ENCODE measurements around the gene MATN1.

Gene MATN1

GRCh38 chr1:30680429-30680828 is 43.0 kb downstream of the MATN1 start:
- TF ChIP-seq, protein P1, sequence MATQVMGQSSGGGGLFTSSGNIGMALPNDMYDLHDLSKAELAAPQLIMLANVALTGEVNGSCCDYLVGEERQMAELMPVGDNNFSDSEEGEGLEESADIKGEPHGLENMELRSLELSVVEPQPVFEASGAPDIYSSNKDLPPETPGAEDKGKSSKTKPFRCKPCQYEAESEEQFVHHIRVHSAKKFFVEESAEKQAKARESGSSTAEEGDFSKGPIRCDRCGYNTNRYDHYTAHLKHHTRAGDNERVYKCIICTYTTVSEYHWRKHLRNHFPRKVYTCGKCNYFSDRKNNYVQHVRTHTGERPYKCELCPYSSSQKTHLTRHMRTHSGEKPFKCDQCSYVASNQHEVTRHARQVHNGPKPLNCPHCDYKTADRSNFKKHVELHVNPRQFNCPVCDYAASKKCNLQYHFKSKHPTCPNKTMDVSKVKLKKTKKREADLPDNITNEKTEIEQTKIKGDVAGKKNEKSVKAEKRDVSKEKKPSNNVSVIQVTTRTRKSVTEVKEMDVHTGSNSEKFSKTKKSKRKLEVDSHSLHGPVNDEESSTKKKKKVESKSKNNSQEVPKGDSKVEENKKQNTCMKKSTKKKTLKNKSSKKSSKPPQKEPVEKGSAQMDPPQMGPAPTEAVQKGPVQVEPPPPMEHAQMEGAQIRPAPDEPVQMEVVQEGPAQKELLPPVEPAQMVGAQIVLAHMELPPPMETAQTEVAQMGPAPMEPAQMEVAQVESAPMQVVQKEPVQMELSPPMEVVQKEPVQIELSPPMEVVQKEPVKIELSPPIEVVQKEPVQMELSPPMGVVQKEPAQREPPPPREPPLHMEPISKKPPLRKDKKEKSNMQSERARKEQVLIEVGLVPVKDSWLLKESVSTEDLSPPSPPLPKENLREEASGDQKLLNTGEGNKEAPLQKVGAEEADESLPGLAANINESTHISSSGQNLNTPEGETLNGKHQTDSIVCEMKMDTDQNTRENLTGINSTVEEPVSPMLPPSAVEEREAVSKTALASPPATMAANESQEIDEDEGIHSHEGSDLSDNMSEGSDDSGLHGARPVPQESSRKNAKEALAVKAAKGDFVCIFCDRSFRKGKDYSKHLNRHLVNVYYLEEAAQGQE (IDR thresholded peaks at IDR 0.05; ENCODE audit: insufficient replicate concordance, low read depth), result no peak
- TF ChIP-seq SPI1 (IDR thresholded peaks at IDR 0.05; ENCODE audit: borderline replicate concordance, low read depth), result no peak
- no peak for TF ChIP-seq GABPA (IDR thresholded peaks at IDR 0.05; ENCODE audit: low read depth)
- TF ChIP-seq CTCF (IDR thresholded peaks at IDR 0.05; ENCODE audit: insufficient read depth, low read length), result no peak
- TF ChIP-seq POLR2AphosphoS5 (IDR thresholded peaks at IDR 0.05; ENCODE audit: low read depth), result no peak
- Histone ChIP-seq H3K27me3 (ENCODE audit: insufficient read depth, poor library complexity, severe bottlenecking) (peaks cover 9% of the 10 kb centered on the region), H3K4me3 (replicated peaks; ENCODE audit: insufficient read depth, low read length) (no peak overlapping the region), H3K27ac (replicated peaks) (no peak overlapping the region)
- DNase-seq (ENCODE audit: low read depth in 1 of 2, low spot score in 1 of 2), result no peak

DNA sequence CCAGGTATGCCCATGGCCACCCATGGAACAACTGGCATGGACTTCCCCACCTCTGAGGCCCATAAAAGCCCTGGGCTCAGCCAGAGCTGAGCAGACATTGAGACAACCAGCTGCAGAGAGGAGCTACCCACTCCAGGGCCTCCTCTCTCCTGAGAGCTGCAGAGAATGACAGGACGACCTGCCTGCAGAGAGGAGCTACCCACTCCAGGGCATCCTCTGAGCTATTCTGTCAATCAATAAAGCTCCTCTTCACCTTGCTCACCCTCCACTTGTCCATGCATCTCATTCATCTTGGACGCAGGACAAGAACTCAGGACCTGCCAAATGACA is 43.4 kb downstream of the MATN1 start:
- Histone ChIP-seq H3K27me3 (ENCODE audit: insufficient read depth, poor library complexity, severe bottlenecking) (peaks cover 8% of the 10 kb centered on the region), H3K4me3 (replicated peaks; ENCODE audit: insufficient read depth, low read length) (no peak overlapping the region), H3K27ac (replicated peaks) (no peak overlapping the region)
- TF ChIP-seq CTCF (IDR thresholded peaks at IDR 0.05; ENCODE audit: insufficient read depth, low read length) (no peak), GABPA (IDR thresholded peaks at IDR 0.05; ENCODE audit: low read depth) (no peak), POLR2AphosphoS5 (IDR thresholded peaks at IDR 0.05; ENCODE audit: low read depth) (no peak), SPI1 (IDR thresholded peaks at IDR 0.05; ENCODE audit: borderline replicate concordance, low read depth) (no peak)
- TF ChIP-seq, protein P1 (IDR thresholded peaks at IDR 0.05; ENCODE audit: insufficient replicate concordance, low read depth), result no peak
- no peak for DNase-seq (ENCODE audit: low read depth in 1 of 2, low spot score in 1 of 2)

DNA sequence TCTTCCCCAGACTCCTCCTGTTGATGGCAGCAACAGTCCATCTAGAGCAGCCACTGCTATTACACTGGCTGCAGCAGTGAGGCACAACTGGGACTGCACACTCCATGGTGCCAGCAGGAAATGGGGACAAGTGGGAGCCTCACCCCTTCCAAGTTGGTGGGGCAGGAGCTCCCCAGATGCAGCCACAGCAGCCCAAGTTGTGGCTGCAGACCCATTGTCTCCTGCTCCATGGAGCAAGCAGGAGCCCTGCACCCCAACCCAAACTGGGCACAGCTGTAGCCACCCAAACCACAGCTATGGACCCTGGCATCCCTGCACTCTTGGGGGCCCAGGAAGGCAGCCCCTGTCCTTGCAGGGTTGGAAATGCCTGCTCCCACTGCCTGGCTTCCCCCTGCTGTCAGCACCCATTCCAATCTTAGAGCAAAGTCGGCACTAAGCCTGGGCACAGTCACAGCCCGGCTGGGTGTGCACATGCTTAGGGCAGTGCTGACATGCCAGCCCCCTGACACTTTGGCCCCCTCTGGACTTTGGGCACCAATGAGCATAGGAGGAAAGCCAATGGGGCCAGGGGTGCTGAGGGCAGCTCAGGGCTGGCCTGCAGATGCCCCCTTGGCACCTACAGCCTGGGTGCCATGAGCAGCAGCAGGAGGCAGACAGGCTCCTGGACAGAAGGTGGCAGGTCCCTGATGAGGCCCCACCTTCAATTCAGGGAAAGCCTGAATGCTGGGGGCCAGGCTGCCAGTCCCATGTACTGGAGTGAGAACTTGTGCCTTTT is 44.0 kb downstream of the MATN1 start:
- no peak for DNase-seq (ENCODE audit: low read depth in 1 of 2, low spot score in 1 of 2)
- Histone ChIP-seq H3K27me3 (ENCODE audit: insufficient read depth, poor library complexity, severe bottlenecking) (peaks cover 2% of the 10 kb centered on the region), H3K4me3 (replicated peaks; ENCODE audit: insufficient read depth, low read length) (no peak overlapping the region), H3K27ac (replicated peaks) (no peak overlapping the region)
- no peak for TF ChIP-seq CTCF (IDR thresholded peaks at IDR 0.05; ENCODE audit: insufficient read depth, low read length)
- TF ChIP-seq GABPA (IDR thresholded peaks at IDR 0.05; ENCODE audit: low read depth), result no peak
- no peak for TF ChIP-seq SPI1 (IDR thresholded peaks at IDR 0.05; ENCODE audit: borderline replicate concordance, low read depth)
- TF ChIP-seq, protein P1 (IDR thresholded peaks at IDR 0.05; ENCODE audit: insufficient replicate concordance, low read depth), result no peak
- TF ChIP-seq POLR2AphosphoS5 (IDR thresholded peaks at IDR 0.05; ENCODE audit: low read depth), result no peak
